NCI-H1694 treated with DMSO at 0.1 percent for 48 hours (cell line): Measurements from ENCODE around the gene CDH4.
"Not testable (repeated sequence)": the region's sequence is repeated elsewhere in the genome, so short reads cannot be mapped to it uniquely, and the experiment has no call there.

Experiments
- DNase-seq: peaks from one replicate; lab custom pipeline; 2025; lab: John Stamatoyannopoulos, UW

Gene CDH4

GRCh38 chr20:61963885-61964674 lies 712.0 kb downstream of the CDH4 start:
- no peak for DNase-seq

GRCh38 chr20:61964675-61965605 lies 712.9 kb downstream of the CDH4 start:
- no peak for DNase-seq

GRCh38 chr20:61965606-61966491 lies 713.8 kb downstream of the CDH4 start:
- no peak for DNase-seq

- DNase-seq = no peak
These were observed 714.6 kb downstream of the CDH4 start for GRCh38 chr20:61966492-61967244.

GRCh38 chr20:61967300-61967699 lies 715.2 kb downstream of the CDH4 start:
- no peak for DNase-seq

GRCh38 chr20:61968036-61968810 lies 716.2 kb downstream of the CDH4 start:
- DNase-seq = no peak

GRCh38 chr20:61968932-61969331 lies 716.9 kb downstream of the CDH4 start:
- no peak for DNase-seq

- no peak for DNase-seq
These were observed 717.7 kb downstream of the CDH4 start for GRCh38 chr20:61969806-61970205.

- no peak for DNase-seq
These were observed 718.3 kb downstream of the CDH4 start for GRCh38 chr20:61970357-61970756.

- not testable (repeated sequence) for DNase-seq
These were observed 719.5 kb downstream of the CDH4 start for GRCh38 chr20:61971595-61971994.

GRCh38 chr20:61972636-61973508 lies 720.8 kb downstream of the CDH4 start:
- DNase-seq = no peak

- DNase-seq = no peak
These were observed 721.7 kb downstream of the CDH4 start for GRCh38 chr20:61973515-61974356.

- DNase-seq = no peak
These were observed 722.2 kb downstream of the CDH4 start for GRCh38 chr20:61974357-61974665.

GRCh38 chr20:61975407-61976129 lies 723.5 kb downstream of the CDH4 start:
- no peak for DNase-seq

- DNase-seq = no peak
These were observed 724.2 kb downstream of the CDH4 start for GRCh38 chr20:61976263-61976643.

GRCh38 chr20:61976644-61977418 lies 724.8 kb downstream of the CDH4 start:
- no peak for DNase-seq

GRCh38 chr20:61977419-61977786 lies 725.3 kb downstream of the CDH4 start:
- DNase-seq = no peak
